K562 treated with DMSO at 1 percent for 48 hours (cell line): ENCODE results near the gene OXCT1. TPM values are rescaled to one million over a fixed set of nuclear protein-coding genes. Genes with fewer than 3 reads are reported as not detected.

Source experiments
- total RNA-seq: library from RNA; unstranded; fragments of 300-600 nt; gene quantifications from 2 replicates; pipeline ENCODE4 v1.2.3, GENCODE V29; 2022; ENCODE audit warnings: low replicate concordance; ENCODE audit errors: extremely low read depth

Gene OXCT1
- not detected in 2 replicates for total RNA-seq

GRCh38 chr5:41869724-41870626, at the start of gene OXCT1:
Gene OXCT1, minus strand, starts transcription at chr5:41870425. Its CDS starts 67 bp downstream, at chr5:41870358.

GRCh38 chr5:41903892-41904799, 33.9 kb upstream of the OXCT1 start, which contains the start of gene RIMOC1:
Gene RIMOC1, plus strand, starts transcription at chr5:41904344. Its CDS starts 24 bp downstream, at chr5:41904368.

Other genes starting within 250 kb of the OXCT1 start
- gene RIMOC1, start 33.9 kb upstream of the OXCT1 start, total RNA-seq: not detected in 2 replicates
- not detected in 2 replicates for gene FBXO4, start 54.9 kb upstream of the OXCT1 start, total RNA-seq